Activated CD4-positive, CD25-positive, alpha-beta regulatory T cell treated with anti-CD3 and anti-CD28 coated beads, Interleukin-2, amount 50 U/mL, for 72 hours (primary cell): ENCODE data around the gene ADCY9.

Source experiments
- DNase-seq: peaks from one replicate; pipeline ENCODE4 v3.0.0; 2021

Gene ADCY9

GRCh38 chr16:4021916-4022315 lies 94.3 kb downstream of the ADCY9 start:
- no peak for DNase-seq

GRCh38 chr16:4021070-4021779 lies 95.0 kb downstream of the ADCY9 start:
- DNase-seq: no peak

GRCh38 chr16:4019371-4019791 lies 96.9 kb downstream of the ADCY9 start:
- DNase-seq: no peak

- DNase-seq: no peak
These were observed 97.9 kb downstream of the ADCY9 start for GRCh38 chr16:4018391-4018790.

- no peak for DNase-seq
These were observed 98.4 kb downstream of the ADCY9 start for GRCh38 chr16:4017807-4018206.

GRCh38 chr16:4016658-4017057 lies 99.6 kb downstream of the ADCY9 start:
- DNase-seq: no peak

- no peak for DNase-seq
These were observed 100.3 kb downstream of the ADCY9 start for GRCh38 chr16:4016005-4016352.

- DNase-seq: no peak
These were observed 100.8 kb downstream of the ADCY9 start for GRCh38 chr16:4015275-4016004.

GRCh38 chr16:4011940-4012629 lies 104.2 kb downstream of the ADCY9 start:
- no peak for DNase-seq

- no peak for DNase-seq
These were observed 104.9 kb downstream of the ADCY9 start for GRCh38 chr16:4011225-4011939.

GRCh38 chr16:4010225-4011158 lies 105.8 kb downstream of the ADCY9 start:
- DNase-seq: no peak

- DNase-seq: no peak
These were observed 107.1 kb downstream of the ADCY9 start for GRCh38 chr16:4009177-4009576.

- DNase-seq: no peak
These were observed 108.1 kb downstream of the ADCY9 start for GRCh38 chr16:4008116-4008515.

GRCh38 chr16:4006397-4006999 lies 109.7 kb downstream of the ADCY9 start:
- no peak for DNase-seq

GRCh38 chr16:4005731-4006130 lies 110.5 kb downstream of the ADCY9 start:
- no peak for DNase-seq

- DNase-seq: no peak
These were observed 111.0 kb downstream of the ADCY9 start for GRCh38 chr16:4005281-4005680.

GRCh38 chr16:4004206-4004605 lies 112.0 kb downstream of the ADCY9 start:
- DNase-seq: no peak

GRCh38 chr16:4003576-4003975 lies 112.7 kb downstream of the ADCY9 start:
- no peak for DNase-seq

GRCh38 chr16:4003166-4003565 lies 113.1 kb downstream of the ADCY9 start:
- no peak for DNase-seq

GRCh38 chr16:4002121-4002520 lies 114.1 kb downstream of the ADCY9 start:
- no peak for DNase-seq

- no peak for DNase-seq
These were observed 116.5 kb downstream of the ADCY9 start for GRCh38 chr16:3999479-4000325.
